WTC11 (cell line): ENCODE data around the gene ALOX12B. TPM values are rescaled to one million over a fixed set of nuclear protein-coding genes. Genes with fewer than 3 reads are reported as not detected.

Experiments used
- ATAC-seq: fragments of 200-7000 bp; cut with Tn5 transposase; 2 replicates; pipeline ENCODE4 v1.10.0; 2021; ENCODE audit warnings: mild to moderate bottlenecking, moderate library complexity
- CTCF ChIA-PET: fragments of 300-600 bp; sonication (Branson Sonifier 250); formaldehyde crosslinking; loops from one replicate; lab custom pipeline; 2021; ENCODE audit warnings: antibody characterized with exemption; lab: Charles Lee
- POLR2A ChIA-PET: fragments of 350-600 bp; sonication (Branson Sonifier 250); formaldehyde crosslinking; loops from one replicate; lab custom pipeline; 2021; ENCODE audit warnings: antibody characterized with exemption; lab: Charles Lee
- DNase-seq: peaks from one replicate; pipeline ENCODE4 v3.0.0; 2021; ENCODE audit warnings: low spot score
- H3K27ac Mint-ChIP-seq: 2 replicates; pipeline ENCODE4 v1.8.0; 2021; ENCODE audit warnings: mixed read lengths
- H3K27me3 Mint-ChIP-seq: 2 replicates; pipeline ENCODE4 v1.8.0; 2021; ENCODE audit warnings: low read depth, mild to moderate bottlenecking, moderate library complexity, mixed read lengths
- H3K36me3 Mint-ChIP-seq: 2 replicates; pipeline ENCODE4 v1.8.0; 2021; ENCODE audit warnings: mixed read lengths
- H3K4me1 Mint-ChIP-seq: 2 replicates; pipeline ENCODE4 v1.8.0; 2022; ENCODE audit warnings: mixed read lengths
- H3K4me3 Mint-ChIP-seq: 2 replicates; pipeline ENCODE4 v1.8.0; 2021; ENCODE audit warnings: mild to moderate bottlenecking, moderate library complexity, mixed read lengths
- H3K9me3 Mint-ChIP-seq: 2 replicates; pipeline ENCODE4 v1.8.0; 2021; ENCODE audit warnings: mixed read lengths
- ARID4B ChIP-seq: sonication (generic); formaldehyde crosslinking; IDR thresholded peaks from 2 replicates; pipeline ENCODE4 v1.8.0; 2023; ENCODE audit warnings: missing genetic modification reagents, mild to moderate bottlenecking, borderline replicate concordance
- ATF1 ChIP-seq: sonication (generic); formaldehyde crosslinking; IDR thresholded peaks from 2 replicates; pipeline ENCODE4 v1.8.1; 2023; ENCODE audit warnings: mild to moderate bottlenecking, moderate library complexity, missing genetic modification reagents
- ELF4 ChIP-seq: sonication (generic); formaldehyde crosslinking; IDR thresholded peaks from 2 replicates; pipeline ENCODE4 v1.8.1; 2022; ENCODE audit warnings: low read depth, mild to moderate bottlenecking, moderate library complexity, missing genetic modification reagents
- ERG ChIP-seq: fragments of 250-450 bp; sonication (Bioruptor Pico); IDR thresholded peaks from 2 replicates; pipeline ENCODE4 v1.8.0; 2021; ENCODE audit warnings: mild to moderate bottlenecking
- ETV6 ChIP-seq: sonication (generic); formaldehyde crosslinking; IDR thresholded peaks from 2 replicates; pipeline ENCODE4 v1.8.1; 2022; ENCODE audit warnings: mild to moderate bottlenecking, missing genetic modification reagents
- FOXJ3 ChIP-seq: sonication (generic); formaldehyde crosslinking; IDR thresholded peaks from 2 replicates; pipeline ENCODE4 v1.9.0; 2021; ENCODE audit warnings: missing genetic modification reagents, mild to moderate bottlenecking, borderline replicate concordance
- FOXK1 ChIP-seq: sonication (generic); formaldehyde crosslinking; IDR thresholded peaks from 2 replicates; pipeline ENCODE4 v1.8.0; 2022; ENCODE audit warnings: mild to moderate bottlenecking, moderate library complexity, missing genetic modification reagents
- GRHL2 ChIP-seq: fragments of 250-450 bp; sonication (Bioruptor Pico); IDR thresholded peaks from 2 replicates; pipeline ENCODE4 v1.8.0; 2022; ENCODE audit warnings: mild to moderate bottlenecking, moderate library complexity; ENCODE audit not compliant: insufficient replicate concordance, severe bottlenecking
- JAZF1 ChIP-seq: fragments of 250-450 bp; sonication (Bioruptor Pico); IDR thresholded peaks from 2 replicates; pipeline ENCODE4 v1.9.0; 2021; ENCODE audit warnings: moderate library complexity, mild to moderate bottlenecking, inconsistent platforms
- KAT7 ChIP-seq: sonication (generic); formaldehyde crosslinking; IDR thresholded peaks from 2 replicates; pipeline ENCODE4 v1.8.1; 2023; ENCODE audit warnings: missing genetic modification reagents, mild to moderate bottlenecking, borderline replicate concordance
- MYBL2 ChIP-seq: sonication (generic); formaldehyde crosslinking; IDR thresholded peaks from 2 replicates; pipeline ENCODE4 v1.8.1; 2023; ENCODE audit warnings: mild to moderate bottlenecking, moderate library complexity, missing genetic modification reagents
- NR2C2 ChIP-seq: sonication (generic); formaldehyde crosslinking; IDR thresholded peaks from 2 replicates; pipeline ENCODE4 v1.8.0; 2022; ENCODE audit warnings: mild to moderate bottlenecking, missing genetic modification reagents
- OVOL2 ChIP-seq: fragments of 250-450 bp; sonication (Bioruptor Pico); IDR thresholded peaks from 2 replicates; pipeline ENCODE4 v1.9.0; 2021; ENCODE audit warnings: mild to moderate bottlenecking, borderline replicate concordance
- RELA ChIP-seq: sonication (generic); formaldehyde crosslinking; IDR thresholded peaks from 2 replicates; pipeline ENCODE4 v1.8.1; 2022; ENCODE audit warnings: missing genetic modification reagents, mild to moderate bottlenecking, borderline replicate concordance
- SOX15 ChIP-seq: fragments of 250-450 bp; sonication (Bioruptor Pico); IDR thresholded peaks from 2 replicates; pipeline ENCODE4 v1.9.0; 2021; ENCODE audit warnings: mild to moderate bottlenecking
- SP1 ChIP-seq: sonication (generic); formaldehyde crosslinking; conservative IDR thresholded peaks from 2 replicates; pipeline ENCODE4 v1.8.1; 2022; ENCODE audit warnings: missing genetic modification reagents
- TCF7 ChIP-seq: sonication (generic); formaldehyde crosslinking; IDR thresholded peaks from 2 replicates; pipeline ENCODE4 v1.8.0; 2022; ENCODE audit warnings: mild to moderate bottlenecking, low read depth, missing genetic modification reagents, moderate library complexity
- USF2 ChIP-seq: sonication (generic); formaldehyde crosslinking; IDR thresholded peaks from 2 replicates; pipeline ENCODE4 v1.8.1; 2023; ENCODE audit warnings: mild to moderate bottlenecking, missing genetic modification reagents, moderate library complexity
- ZNF396 ChIP-seq: fragments of 250-450 bp; sonication (Bioruptor Pico); IDR thresholded peaks from 2 replicates; pipeline ENCODE4 v1.8.0; 2021; ENCODE audit warnings: mild to moderate bottlenecking, moderate library complexity, borderline replicate concordance
- ZNF416 ChIP-seq: fragments of 250-450 bp; sonication (Bioruptor Pico); IDR thresholded peaks from 2 replicates; pipeline ENCODE4 v1.9.0; 2021; ENCODE audit warnings: mild to moderate bottlenecking, inconsistent platforms
- ZNF532 ChIP-seq: fragments of 250-450 bp; sonication (Bioruptor Pico); IDR thresholded peaks from 2 replicates; pipeline ENCODE4 v1.9.0; 2021; ENCODE audit warnings: mild to moderate bottlenecking, borderline replicate concordance
- total RNA-seq: library from RNA; stranded (reverse); gene quantifications from 3 replicates; pipeline ENCODE4 v1.2.3, GENCODE V29; 2021
- TF ChIP-seq, protein P1 (sequence below): fragments of 250-450 bp; sonication (Bioruptor Pico); IDR thresholded peaks from 2 replicates; pipeline ENCODE4 v1.9.0; 2021; ENCODE audit warnings: moderate library complexity, mild to moderate bottlenecking, inconsistent platforms, borderline replicate concordance
- TF ChIP-seq, protein P2 (sequence below): sonication (generic); formaldehyde crosslinking; IDR thresholded peaks from 2 replicates; pipeline ENCODE4 v1.8.0; 2022; ENCODE audit warnings: mild to moderate bottlenecking, missing genetic modification reagents

The ALOX12B gene
- total RNA-seq, 1 experiment from 2014 or later = 0.72 TPM

DNA sequence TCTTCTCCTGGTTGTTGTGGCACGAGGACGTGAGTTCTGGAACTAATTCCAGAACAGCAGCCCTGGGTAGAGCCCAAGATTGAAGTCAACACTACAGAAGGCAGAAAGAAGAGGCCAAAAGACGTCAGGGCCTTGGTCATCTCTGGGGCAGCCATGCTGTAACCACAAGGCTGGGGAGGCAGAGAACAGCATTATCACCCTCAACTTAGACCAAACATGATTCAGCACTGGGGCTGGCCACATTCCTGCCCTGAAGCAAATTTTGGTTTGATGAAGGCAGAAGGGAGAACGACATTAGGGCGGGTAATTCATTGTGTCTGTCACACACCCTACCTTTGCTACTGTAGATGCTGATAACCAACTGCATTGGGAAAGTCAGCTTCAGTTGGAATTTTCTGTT lies 58.4 kb downstream of the ALOX12B start:
- TF ChIP-seq JAZF1 (CRISPR knock-in tag) = no peak
- no peak for TF ChIP-seq ARID4B (CRISPR knock-in tag)
- TF ChIP-seq KAT7 (CRISPR knock-in tag) = no peak
- no peak for TF ChIP-seq RELA (CRISPR knock-in tag)
- no peak for TF ChIP-seq ZNF416 (CRISPR knock-in tag)
- TF ChIP-seq SOX15 (CRISPR knock-in tag) = no peak
- no peak for TF ChIP-seq ELF4 (CRISPR knock-in tag)
- TF ChIP-seq TCF7 (CRISPR knock-in tag) = no peak
- no peak for TF ChIP-seq ZNF532 (CRISPR knock-in tag)
- no peak for TF ChIP-seq ATF1
- TF ChIP-seq OVOL2 = no peak
- TF ChIP-seq ZNF396 (CRISPR knock-in tag) = no peak
- TF ChIP-seq ETV6 (CRISPR knock-in tag) = no peak
- no peak for TF ChIP-seq MYBL2
- no peak for TF ChIP-seq NR2C2
- TF ChIP-seq FOXJ3 (CRISPR knock-in tag) = no peak
- ChIA-PET POLR2A (no interaction called here), CTCF (interaction anchor here (0.6 kb wide), 1 partner anchor 13 kb away, joined by 6 read pairs; no protein-coding TSS in a partner anchor)
- Mint-ChIP-seq H3K27me3 (peaks cover 17% of the 10 kb centered on the region), H3K9me3 (no peaks in the 10 kb centered on the region), H3K36me3 (no peaks in the 10 kb centered on the region), H3K4me1 (peaks cover 7% of the 10 kb centered on the region), H3K27ac (no peak overlapping the region), H3K4me3 (no peak overlapping the region)
- DNase-seq = no peak
- ATAC-seq = no peak

GRCh38 chr17:8025176-8025911 lies 62.2 kb downstream of the ALOX12B start:
- no peaks in the 10 kb centered on the region for H3K36me3 Mint-ChIP-seq
- H3K27ac Mint-ChIP-seq = no peak overlapping the region
- H3K27me3 Mint-ChIP-seq = peaks cover 17% of the 10 kb centered on the region
- ATAC-seq (no peak), DNase-seq (no peak)
- ChIA-PET POLR2A (interaction anchor here (0.6 kb wide), 1 partner anchor 62 kb away, joined by 4 read pairs; the partner anchor contains the start of gene ALOX12B), CTCF (interaction anchor here (1.0 to 2.4 kb wide), 5 partner anchors 9 to 55 kb away, joined by 3 to 12 read pairs (median 4); no protein-coding TSS in a partner anchor)
- H3K9me3 Mint-ChIP-seq = no peaks in the 10 kb centered on the region
- H3K4me3 Mint-ChIP-seq = no peak overlapping the region
- H3K4me1 Mint-ChIP-seq = peaks cover 5% of the 10 kb centered on the region
- TF ChIP-seq NR2C2 (no peak), KAT7 (CRISPR knock-in tag) (no peak), GRHL2 (CRISPR knock-in tag) (no peak), FOXK1 (CRISPR knock-in tag) (no peak), USF2 (CRISPR knock-in tag) (no peak), SP1 (no peak), ERG (CRISPR knock-in tag) (no peak), JAZF1 (CRISPR knock-in tag) (no peak), TCF7 (CRISPR knock-in tag) (no peak)
- TF ChIP-seq, protein P1, sequence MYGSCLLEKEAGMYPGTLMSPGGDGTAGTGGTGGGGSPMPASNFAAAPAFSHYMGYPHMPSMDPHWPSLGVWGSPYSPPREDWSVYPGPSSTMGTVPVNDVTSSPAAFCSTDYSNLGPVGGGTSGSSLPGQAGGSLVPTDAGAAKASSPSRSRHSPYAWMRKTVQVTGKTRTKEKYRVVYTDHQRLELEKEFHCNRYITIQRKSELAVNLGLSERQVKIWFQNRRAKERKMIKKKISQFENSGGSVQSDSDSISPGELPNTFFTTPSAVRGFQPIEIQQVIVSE (CRISPR knock-in tag) = no peak
- TF ChIP-seq, protein P2, sequence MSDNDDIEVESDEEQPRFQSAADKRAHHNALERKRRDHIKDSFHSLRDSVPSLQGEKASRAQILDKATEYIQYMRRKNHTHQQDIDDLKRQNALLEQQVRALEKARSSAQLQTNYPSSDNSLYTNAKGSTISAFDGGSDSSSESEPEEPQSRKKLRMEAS (CRISPR knock-in tag) = no peak
